H9 (cell line): ENCODE data around the gene C10orf143. TPM values are rescaled to one million over a fixed set of nuclear protein-coding genes. Genes with fewer than 3 reads are reported as not detected.

Experiments
- DNase-seq: peaks from one replicate; pipeline ENCODE4 v3.0.0-alpha.2; 2017
- H2AFZ ChIP-seq: one replicate; pipeline ENCODE4 v1.6.1; 2013; ENCODE audit warnings: mild to moderate bottlenecking, low read length, control low read depth, moderate library complexity
- H2AK5ac ChIP-seq: 2 replicates; pipeline ENCODE4 v1.6.1; 2013; ENCODE audit warnings: low read length, control low read depth, mixed read lengths; ENCODE audit not compliant: insufficient read length
- H2BK120ac ChIP-seq: one replicate; pipeline ENCODE4 v1.6.1; 2013; ENCODE audit warnings: low read depth, mild to moderate bottlenecking, low read length, control low read depth, inconsistent platforms; ENCODE audit not compliant: poor library complexity, severe bottlenecking
- H2BK12ac ChIP-seq: 2 replicates; pipeline ENCODE4 v1.6.1; 2013; ENCODE audit warnings: low read length, control low read depth, mixed read lengths, low read depth; ENCODE audit not compliant: insufficient read length
- H2BK15ac ChIP-seq: 2 replicates; pipeline ENCODE4 v1.6.1; 2013; ENCODE audit warnings: low read depth, low read length, control low read depth
- H2BK20ac ChIP-seq: one replicate; pipeline ENCODE4 v1.6.1; 2013; ENCODE audit warnings: low read depth, mild to moderate bottlenecking, low read length, control low read depth, inconsistent platforms; ENCODE audit not compliant: poor library complexity, severe bottlenecking
- H2BK5ac ChIP-seq: 2 replicates; pipeline ENCODE4 v1.6.1; 2013; ENCODE audit warnings: low read length, control low read depth, mixed read lengths; ENCODE audit not compliant: insufficient read length
- H3K14ac ChIP-seq: 2 replicates; pipeline ENCODE4 v1.6.1; 2013; ENCODE audit warnings: low read length, control low read depth; ENCODE audit not compliant: insufficient read depth
- H3K18ac ChIP-seq: 2 replicates; pipeline ENCODE4 v1.6.1; 2013; ENCODE audit warnings: low read depth, mild to moderate bottlenecking, mixed read lengths, low read length, control low read depth; ENCODE audit not compliant: insufficient read length
- H3K23ac ChIP-seq: 2 replicates; pipeline ENCODE4 v1.6.1; 2013; ENCODE audit warnings: low read length, control low read depth, mixed read lengths, low read depth; ENCODE audit not compliant: insufficient read length
- H3K23me2 ChIP-seq: 2 replicates; pipeline ENCODE4 v1.6.1; 2013; ENCODE audit warnings: low read depth, mild to moderate bottlenecking, mixed read lengths, low read length, control low read depth; ENCODE audit not compliant: insufficient read length, poor library complexity, severe bottlenecking
- H3K27ac ChIP-seq: 2 replicates; pipeline ENCODE4 v1.5.1; 2013; ENCODE audit warnings: low read length, control low read depth, mixed read lengths, low read depth; ENCODE audit not compliant: insufficient read length
- H3K27me3 ChIP-seq: 2 replicates; pipeline ENCODE4 v1.6.1; 2013; ENCODE audit warnings: low read length, control low read depth, inconsistent platforms; ENCODE audit not compliant: insufficient read depth
- H3K4ac ChIP-seq: 2 replicates; pipeline ENCODE4 v1.6.1; 2013; ENCODE audit warnings: low read depth, mild to moderate bottlenecking, control low read depth, inconsistent platforms, low read length, moderate library complexity
- H3K4me1 ChIP-seq: 2 replicates; pipeline ENCODE4 v1.6.1; 2013; ENCODE audit warnings: low read length, control low read depth, inconsistent platforms; ENCODE audit not compliant: insufficient read depth
- H3K4me2 ChIP-seq: 2 replicates; pipeline ENCODE4 v1.6.1; 2013; ENCODE audit warnings: low read length, control low read depth, mixed read lengths; ENCODE audit not compliant: insufficient read length, insufficient read depth
- H3K56ac ChIP-seq: 2 replicates; pipeline ENCODE4 v1.6.1; 2013; ENCODE audit warnings: low read depth, mild to moderate bottlenecking, mixed read lengths, low read length, control low read depth; ENCODE audit not compliant: insufficient read length
- H3K79me1 ChIP-seq: 2 replicates; pipeline ENCODE4 v1.6.1; 2013; ENCODE audit warnings: low read depth, mild to moderate bottlenecking, moderate library complexity, low read length, control low read depth, inconsistent platforms; ENCODE audit not compliant: insufficient read depth, poor library complexity, severe bottlenecking
- H3K79me2 ChIP-seq: 2 replicates; pipeline ENCODE4 v1.6.1; 2013; ENCODE audit warnings: low read length, control low read depth, inconsistent platforms; ENCODE audit not compliant: insufficient read depth
- H3K9ac ChIP-seq: 2 replicates; pipeline ENCODE4 v1.6.1; 2013; ENCODE audit warnings: low read length, control low read depth, mixed read lengths; ENCODE audit not compliant: insufficient read length; ENCODE audit errors: extremely low read depth
- H3K9me3 ChIP-seq: one replicate; pipeline ENCODE4 v1.6.1; 2013; ENCODE audit warnings: low read depth, low read length, inconsistent platforms; ENCODE audit not compliant: control insufficient read depth
- H3T11ph ChIP-seq: one replicate; pipeline ENCODE4 v1.6.1; 2013; ENCODE audit warnings: mild to moderate bottlenecking, low read length, control low read depth, inconsistent platforms
- H4K20me1 ChIP-seq: one replicate; pipeline ENCODE4 v1.6.1; 2013; ENCODE audit not compliant: control insufficient read depth, insufficient read length, insufficient read depth
- H4K5ac ChIP-seq: 2 replicates; pipeline ENCODE4 v1.6.1; 2013; ENCODE audit warnings: low read depth, mild to moderate bottlenecking, mixed read lengths, low read length, control low read depth; ENCODE audit not compliant: insufficient read length
- H4K8ac ChIP-seq: replicated peaks from 2 replicates; pipeline ENCODE4 v1.6.1; 2013; ENCODE audit warnings: low read length, control low read depth, mixed read lengths, low read depth; ENCODE audit not compliant: insufficient read length
- H4K91ac ChIP-seq: 2 replicates; pipeline ENCODE4 v1.6.1; 2013; ENCODE audit warnings: low read depth, mild to moderate bottlenecking, moderate library complexity, mixed read lengths, low read length, control low read depth; ENCODE audit not compliant: insufficient read length
- H3K27ac Mint-ChIP-seq, 3 experiments: 2 replicates in 2 of 3; 3 replicates in 1 of 3; pipeline ENCODE4 v1.8.0; 2020 to 2021; ENCODE audit warnings: mixed read lengths in 3 of 3, mild to moderate bottlenecking in 1 of 3, moderate library complexity in 1 of 3
- H3K27me3 Mint-ChIP-seq: 2 replicates; pipeline ENCODE4 v1.8.0; 2021; ENCODE audit warnings: low read depth, mild to moderate bottlenecking, moderate library complexity, mixed read lengths
- H3K36me3 Mint-ChIP-seq, 3 experiments: 2 replicates in 2 of 3; 3 replicates in 1 of 3; pipeline ENCODE4 v1.8.0; 2020 to 2021; ENCODE audit warnings: low read depth in 3 of 3, mixed read lengths in 3 of 3; ENCODE audit not compliant: insufficient read depth in 1 of 3
- H3K4me1 Mint-ChIP-seq, 2 experiments: 2 replicates each; pipeline ENCODE4 v1.8.0; 2020; ENCODE audit warnings: mixed read lengths in 2 of 2
- H3K4me3 Mint-ChIP-seq, 2 experiments: 2 replicates in 1 of 2; 3 replicates in 1 of 2; pipeline ENCODE4 v1.8.0; 2020 to 2021; ENCODE audit warnings: mild to moderate bottlenecking in 2 of 2, mixed read lengths in 2 of 2, moderate library complexity in 1 of 2
- H3K9me3 Mint-ChIP-seq, 2 experiments: 2 replicates in 1 of 2; 3 replicates in 1 of 2; pipeline ENCODE4 v1.8.0; 2020; ENCODE audit warnings: mild to moderate bottlenecking in 2 of 2, mixed read lengths in 2 of 2, moderate library complexity in 1 of 2
- CTCF ChIP-seq: fragments of 200-600 bp; sonication (generic); conservative IDR thresholded peaks from 3 replicates; pipeline ENCODE4 v1.8.0; 2021; ENCODE audit warnings: antibody characterized with exemption, mild to moderate bottlenecking
- WGBS: extraction: QIAGEN DNeasy Blood & Tissue Kit; methylation state at CpG from one replicate; pipeline ENCODE4 v1.1.7; 2013; ENCODE audit warnings: missing lambda C conversion rate, low lambda C conversion rate, mixed read lengths; ENCODE audit not compliant: insufficient read length; ENCODE audit errors: extremely low coverage; 5-methylcytosine and 5-hydroxymethylcytosine counted together
- total RNA-seq: library from RNA; stranded (reverse); gene quantifications from 2 replicates; pipeline ENCODE4 v1.2.1, GENCODE V29; 2021

Gene C10orf143
- total RNA-seq, 1 experiment from 2014 or later: 0.94 TPM

DNA sequence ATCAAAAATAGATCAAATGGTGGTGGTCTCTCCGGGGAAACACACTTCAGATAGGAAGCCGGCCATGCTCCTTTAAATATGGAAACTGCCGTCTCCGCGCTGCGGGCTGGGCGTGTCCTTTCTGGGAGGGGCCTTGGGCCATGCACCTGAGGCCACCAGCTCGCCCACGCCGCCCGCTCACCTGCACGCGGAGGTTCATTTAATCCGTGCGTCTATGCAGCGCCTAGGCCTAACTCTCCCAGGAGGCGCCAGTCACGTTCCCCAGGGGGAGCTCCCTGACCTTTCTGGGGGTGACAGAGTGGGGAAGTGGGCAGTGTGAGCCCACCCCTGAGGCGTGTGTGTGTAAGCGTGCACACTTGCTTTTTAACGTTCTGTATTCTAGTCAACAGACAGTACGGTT is 64.0 kb downstream of the C10orf143 start:
- Histone ChIP-seq H3K14ac (no peak overlapping the region), H3K4me1 (no peaks in the 10 kb centered on the region; the same call in 1 of the 2 replicates), H3K4ac (no peak overlapping the region), H3K23ac (no peak overlapping the region), H2BK5ac (no peak overlapping the region), H3K79me2 (no peaks in the 10 kb centered on the region), H3K56ac (no peak overlapping the region), H3K79me1 (no peaks in the 10 kb centered on the region), H2BK20ac (no peak overlapping the region), H3K27me3 (no peaks in the 10 kb centered on the region), H4K5ac (no peak overlapping the region), H3K27ac (no peak overlapping the region), H3K9me3 (no peaks in the 10 kb centered on the region), H4K91ac (no peak overlapping the region), H3T11ph (no peak overlapping the region), H3K9ac (no peak overlapping the region), H3K18ac (no peak overlapping the region), H2BK12ac (no peak overlapping the region), H2AK5ac (no peak overlapping the region), H3K4me2 (no peak overlapping the region), H2BK120ac (no peak overlapping the region), H2BK15ac (no peak overlapping the region), H2AFZ (no peak overlapping the region), H4K8ac (no peak overlapping the region), H3K23me2 (no peaks in the 10 kb centered on the region), H4K20me1 (peaks cover 2% of the 10 kb centered on the region)
- Mint-ChIP-seq H3K4me1 (peaks cover 14 to 27% of the 10 kb centered on the region in 2 experiments), H3K9me3 (no peaks in the 10 kb centered on the region), H3K4me3 (no peak overlapping the region), H3K27ac (no peak overlapping the region), H3K36me3 (no peaks in the 10 kb centered on the region), H3K27me3 (peaks cover 19% of the 10 kb centered on the region)
- no peak for DNase-seq
- TF ChIP-seq CTCF: no peak
- WGBS: no CpG with 5 or more reads among the region's 22 CpGs
